Heart right ventricle (tissue), 16 donors: ENCODE data around the gene TH. TPM values are rescaled to one million over a fixed set of nuclear protein-coding genes. Genes with fewer than 3 reads are reported as not detected.

Experiments
- ATAC-seq, 8 donors: fragments of 200-7000 bp; cut with Tn5 transposase; one replicate each; pipeline ENCODE4 v1.9.1; 2020; ENCODE audit warnings: mild to moderate bottlenecking in 8 of 8, moderate library complexity in 8 of 8, moderate number of reproducible peaks in 1 of 8
- DNase-seq, 2 donors: peaks; one replicate each; pipeline ENCODE4 v3.0.0-alpha.2; 2020
- H3K27ac ChIP-seq, 10 donors: fragments of 200-600 bp; sonication (generic) in 2 of 10; one replicate each; pipeline versions ENCODE4 v1.5.0 to v1.8.0; 2020 to 2022; ENCODE audit warnings: mild to moderate bottlenecking in 3 of 10
- H3K27me3 ChIP-seq, 7 donors: fragments of 200-600 bp; one replicate each; pipeline ENCODE4 v1.8.0; 2021 to 2022; ENCODE audit warnings: mild to moderate bottlenecking in 2 of 7
- H3K36me3 ChIP-seq, 9 donors: fragments of 200-600 bp; sonication (generic) in 1 of 9; one replicate each; pipeline versions ENCODE4 v1.5.0 to v1.8.0; 2020 to 2022; ENCODE audit warnings: mild to moderate bottlenecking in 2 of 9
- H3K4me1 ChIP-seq, 9 donors: fragments of 200-600 bp; sonication (generic) in 1 of 9; one replicate each; pipeline versions ENCODE4 v1.5.0 to v1.8.0; 2020 to 2022; ENCODE audit warnings: mild to moderate bottlenecking in 4 of 9
- H3K4me3 ChIP-seq, 10 donors: fragments of 200-600 bp; sonication (generic) in 2 of 10; one replicate each; pipeline versions ENCODE4 v1.5.0 to v1.8.0; 2020 to 2022; ENCODE audit warnings: mild to moderate bottlenecking in 7 of 10, moderate library complexity in 2 of 10
- H3K9me3 ChIP-seq, 11 donors: fragments of 200-600 bp in 10 of 11; sonication (generic) in 2 of 11; one replicate each; pipeline versions ENCODE4 v1.5.0 to v1.8.0; 2013 to 2022; ENCODE audit warnings: mild to moderate bottlenecking in 2 of 11, control low read depth in 1 of 11, moderate library complexity in 1 of 11
- WGBS, 2 donors: extraction: QIAGEN DNeasy Blood & Tissue Kit; methylation state at CpG; one replicate each; pipeline ENCODE4 v1.1.7; 2013; ENCODE audit warnings: inconsistent platforms in 1 of 2; 5-methylcytosine and 5-hydroxymethylcytosine counted together
- intact Hi-C, 10 donors: fragments of 100-400 bp; cut with DNase I; formaldehyde crosslinking; loops; one replicate each; pipeline versions ENCODE4 v1.11.1 to v1.14.2; 2022
- polyA plus RNA-seq, 2 donors: library from polyadenylated mRNA; stranded (reverse); fragments of 200-250 nt; gene quantifications; one replicate each; pipeline ENCODE4 v1.2.3, GENCODE V29; 2013
- total RNA-seq, 10 donors: library from RNA; stranded (reverse); fragmentation: NEBNext Ultra II Directional in 3 of 10; extraction: Animal tissue kit (Norgen Biotek cat#: 25700) in 3 of 10; gene quantifications; one replicate each; pipeline versions ENCODE4 v1.2.1 to v1.2.4, GENCODE V29; 2021 to 2023
- TF ChIP-seq, protein P1 (sequence below), 9 donors: fragments of 200-600 bp; sonication (generic) in 2 of 9; IDR thresholded peaks; one replicate each; pipeline versions ENCODE4 v1.5.0 to v1.8.0; 2021 to 2022; ENCODE audit warnings: antibody characterized with exemption in 9 of 9, mild to moderate bottlenecking in 5 of 9, moderate library complexity in 1 of 9
- donor health status: Arrhythmogenic right ventricular cardiomyopathy.
- donor health status: ischemic (EF 13 %, LVEDD 7.1; RV severe dilation, severe dysfunction).
- donor health status: healthy with polysubstance abuse.
- donor health status: DM: no; HTN: yes; CAD: no.
- donor health status: DM: no; HTN: no; CAD: no.
- donor health status: ischemic (EF 25% LVEDD 6.9; RV normal size, moderate dysfunction).
- donor health status: ischemic (EF 25% LVEDD 5.7; RV mildly dilated, moderate dysfunction).
- donor health status: healthy.
- donor health status: DM: yes; HTN: yes; CAD: no.
- donor health status: Ischemic cardiomyopathy.
- donor health status: ischemic (EF 35%, LVEDD 5.7; RV mildly dilated, moderate dysfunction).
- donor health status: nonischemic (EF 11% LVEDD 7.7; RV severe dilation, severe dysfunction).
- donor health status: DM: yes; HTN: yes; CAD: no.
- donor health status: PGD.
- donor health status: ischemic (EF 29% LVEDD 5.4; RV normal size, mild dysfunction).
- donor health status: nonischemic (EF 23%, LVEDD 6.1; RV moderate dilation, normal function).

Gene TH
- total and polyA plus RNA-seq, 12 donors: 0.14 to 0.15 TPM; not detected in 10

DNA sequence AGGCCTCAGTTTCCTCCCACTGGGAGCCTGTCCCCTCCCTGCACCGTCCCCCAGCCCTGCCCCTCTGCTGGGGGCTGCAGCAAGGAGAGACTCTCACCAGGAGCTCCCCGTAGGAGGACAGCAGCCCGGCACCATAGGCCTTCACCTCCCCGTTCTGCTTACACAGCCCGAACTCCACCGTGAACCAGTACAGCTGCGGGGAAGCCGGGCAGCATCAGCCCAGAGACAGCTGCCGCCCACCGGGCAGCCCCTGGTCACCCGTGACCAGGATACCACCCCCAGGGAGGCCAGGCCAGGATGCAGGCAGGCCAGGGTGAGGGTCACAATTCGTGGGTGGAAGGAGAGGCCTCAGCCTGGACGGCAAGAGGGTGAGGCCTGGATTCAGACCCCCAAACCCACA lies 6.0 kb downstream of the TH start:
- 78 to 86% methylated on average over 12 to 13 of the region's 13 CpGs for WGBS, 2 donors
- Histone ChIP-seq H3K4me1 (peaks cover 0 to 12% (median 8%) of the 10 kb centered on the region in 9 donors), H3K36me3 (no peaks in the 10 kb centered on the region), H3K27me3 (peaks cover 0 to 71% (median 50%) of the 10 kb centered on the region in 7 donors), H3K27ac (no peak overlapping the region), H3K9me3 (no peaks in the 10 kb centered on the region), H3K4me3 (no peak overlapping the region)
- DNase-seq (no peak), ATAC-seq (no peak)
- intact Hi-C loops: loop anchor here in 1 of 10 donors (10.0 kb wide), 1 partner anchor 61 kb away; no protein-coding TSS in a partner anchor
- TF ChIP-seq, protein P1, sequence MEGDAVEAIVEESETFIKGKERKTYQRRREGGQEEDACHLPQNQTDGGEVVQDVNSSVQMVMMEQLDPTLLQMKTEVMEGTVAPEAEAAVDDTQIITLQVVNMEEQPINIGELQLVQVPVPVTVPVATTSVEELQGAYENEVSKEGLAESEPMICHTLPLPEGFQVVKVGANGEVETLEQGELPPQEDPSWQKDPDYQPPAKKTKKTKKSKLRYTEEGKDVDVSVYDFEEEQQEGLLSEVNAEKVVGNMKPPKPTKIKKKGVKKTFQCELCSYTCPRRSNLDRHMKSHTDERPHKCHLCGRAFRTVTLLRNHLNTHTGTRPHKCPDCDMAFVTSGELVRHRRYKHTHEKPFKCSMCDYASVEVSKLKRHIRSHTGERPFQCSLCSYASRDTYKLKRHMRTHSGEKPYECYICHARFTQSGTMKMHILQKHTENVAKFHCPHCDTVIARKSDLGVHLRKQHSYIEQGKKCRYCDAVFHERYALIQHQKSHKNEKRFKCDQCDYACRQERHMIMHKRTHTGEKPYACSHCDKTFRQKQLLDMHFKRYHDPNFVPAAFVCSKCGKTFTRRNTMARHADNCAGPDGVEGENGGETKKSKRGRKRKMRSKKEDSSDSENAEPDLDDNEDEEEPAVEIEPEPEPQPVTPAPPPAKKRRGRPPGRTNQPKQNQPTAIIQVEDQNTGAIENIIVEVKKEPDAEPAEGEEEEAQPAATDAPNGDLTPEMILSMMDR (IDR thresholded peaks at IDR 0.05): no peak

- WGBS, 2 donors: 84 to 85% methylated on average over 20 of the region's 20 CpGs
- ATAC-seq (no peak), DNase-seq (no peak)
- no peak overlapping the region for H3K4me3 ChIP-seq
- H3K9me3 ChIP-seq: no peaks in the 10 kb centered on the region
- H3K27me3 ChIP-seq: peaks cover 0 to 69% (median 50%) of the 10 kb centered on the region in 7 donors
- H3K36me3 ChIP-seq: no peaks in the 10 kb centered on the region
- TF ChIP-seq, protein P1 (IDR thresholded peaks at IDR 0.05): no peak
- H3K4me1 ChIP-seq: peaks cover 0 to 12% (median 8%) of the 10 kb centered on the region in 9 donors
- intact Hi-C loops: loop anchor here in 1 of 10 donors (10.0 kb wide), 1 partner anchor 60 kb away; no protein-coding TSS in a partner anchor
- no peak overlapping the region for H3K27ac ChIP-seq
These were observed 6.6 kb downstream of the TH start for GRCh38 chr11:2164861-2165555.

DNA sequence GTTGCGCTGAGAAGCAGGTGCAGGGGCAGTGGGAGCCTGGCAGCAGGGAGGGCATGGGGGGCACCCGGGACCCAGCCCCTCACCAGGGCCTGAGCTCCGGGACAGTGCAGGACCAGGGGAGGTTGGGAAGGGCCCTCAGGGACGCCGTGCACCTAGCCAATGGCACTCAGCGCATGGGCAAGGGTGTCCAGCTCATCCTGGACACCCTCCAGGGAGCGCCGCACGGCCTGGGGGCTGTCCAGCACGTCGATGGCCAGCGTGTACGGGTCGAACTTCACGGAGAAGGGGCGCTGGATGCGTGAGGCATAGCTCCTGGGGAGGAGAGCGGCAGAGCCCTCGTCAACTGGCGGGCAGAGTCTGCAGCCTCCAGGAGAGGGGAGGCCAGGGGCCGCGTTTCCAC lies 7.5 kb downstream of the TH start:
- H3K36me3 ChIP-seq: no peaks in the 10 kb centered on the region
- H3K4me1 ChIP-seq: peaks cover 0 to 15% (median 8%) of the 10 kb centered on the region in 9 donors
- WGBS, 2 donors: 90 to 91% methylated on average over 20 to 22 of the region's 22 CpGs
- H3K27ac ChIP-seq: no peak overlapping the region
- ATAC-seq (no peak), DNase-seq (no peak)
- TF ChIP-seq, protein P1 (IDR thresholded peaks at IDR 0.05): no peak
- no peak overlapping the region for H3K4me3 ChIP-seq
- H3K9me3 ChIP-seq: no peaks in the 10 kb centered on the region
- peaks cover 0 to 69% (median 44%) of the 10 kb centered on the region in 7 donors for H3K27me3 ChIP-seq
- intact Hi-C loops: loop anchor here in 1 of 10 donors (10.0 kb wide), 1 partner anchor 59 kb away; no protein-coding TSS in a partner anchor

- H3K36me3 ChIP-seq: no peaks in the 10 kb centered on the region
- H3K9me3 ChIP-seq: no peaks in the 10 kb centered on the region
- peaks cover 0 to 15% (median 8%) of the 10 kb centered on the region in 9 donors for H3K4me1 ChIP-seq
- DNase-seq: no peak
- H3K4me3 ChIP-seq: no peak overlapping the region
- ATAC-seq: no peak
- WGBS, 2 donors: 83 to 87% methylated on average over 12 of the region's 12 CpGs
- no peak overlapping the region for H3K27ac ChIP-seq
- peaks cover 0 to 69% (median 40%) of the 10 kb centered on the region in 7 donors for H3K27me3 ChIP-seq
- TF ChIP-seq, protein P1 (IDR thresholded peaks at IDR 0.05): no peak
- intact Hi-C loops: loop anchor here in 1 of 10 donors (10.0 kb wide), 1 partner anchor 59 kb away; no protein-coding TSS in a partner anchor
These were observed 8.1 kb downstream of the TH start for GRCh38 chr11:2163428-2163978.
